ENCODE measurements around the gene MSI2.

Gene MSI2

GRCh38 chr17:57637666-57638010, 381.3 kb downstream of the MSI2 start:
- DNase-seq (ENCODE audit: low read depth in 2 of 2) = no peak

DNA sequence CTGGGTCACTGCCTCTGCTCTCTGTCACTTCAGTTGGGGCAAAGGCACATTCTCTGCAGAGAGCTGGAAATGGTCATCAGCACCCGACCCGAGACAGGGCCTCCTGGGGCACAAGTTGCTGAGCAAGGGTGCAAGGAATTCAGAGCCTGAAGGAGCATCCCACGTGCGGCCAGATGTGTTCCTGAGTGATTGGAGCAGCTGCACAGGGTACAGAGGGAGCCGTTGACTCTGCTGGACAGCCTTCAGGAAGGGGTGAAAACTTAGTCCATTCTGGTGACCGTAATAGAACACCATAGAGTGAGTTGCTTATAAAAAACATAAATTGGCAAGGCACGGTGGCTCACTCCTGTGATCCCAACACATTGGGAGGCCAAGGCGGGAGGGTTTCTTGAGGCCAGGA, 382.0 kb downstream of the MSI2 start:
- no peak for DNase-seq (ENCODE audit: low read depth in 2 of 2)

DNA sequence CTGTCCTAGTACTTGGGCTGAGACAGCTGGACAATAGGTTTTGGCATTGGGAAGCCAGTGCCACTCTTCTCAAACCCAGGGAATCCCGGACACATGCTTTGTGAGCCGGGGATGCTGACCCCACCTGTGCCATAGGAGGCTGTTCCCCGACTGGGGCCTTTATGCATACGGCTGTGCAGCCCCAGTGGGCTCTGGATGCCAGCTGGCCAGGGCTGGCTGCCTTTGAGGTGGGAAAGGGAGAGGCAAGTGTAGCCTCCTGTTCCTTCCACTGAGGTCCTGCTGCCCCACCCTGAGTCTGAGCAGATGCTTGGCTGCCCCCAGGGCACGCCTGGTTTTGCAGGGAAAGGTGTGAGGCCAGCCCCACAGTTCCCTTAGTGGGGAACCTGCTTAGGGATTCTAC, 383.1 kb downstream of the MSI2 start:
- no peak for DNase-seq (ENCODE audit: low read depth in 2 of 2)

GRCh38 chr17:57640079-57640478, 383.8 kb downstream of the MSI2 start:
- no peak for DNase-seq (ENCODE audit: low read depth in 2 of 2)

- no peak for DNase-seq (ENCODE audit: low read depth in 2 of 2)
Observed at GRCh38 chr17:57641761-57642160, 385.4 kb downstream of the MSI2 start.

- DNase-seq (ENCODE audit: low read depth in 2 of 2) = no peak
Observed at GRCh38 chr17:57643062-57643461, 386.7 kb downstream of the MSI2 start.

DNA sequence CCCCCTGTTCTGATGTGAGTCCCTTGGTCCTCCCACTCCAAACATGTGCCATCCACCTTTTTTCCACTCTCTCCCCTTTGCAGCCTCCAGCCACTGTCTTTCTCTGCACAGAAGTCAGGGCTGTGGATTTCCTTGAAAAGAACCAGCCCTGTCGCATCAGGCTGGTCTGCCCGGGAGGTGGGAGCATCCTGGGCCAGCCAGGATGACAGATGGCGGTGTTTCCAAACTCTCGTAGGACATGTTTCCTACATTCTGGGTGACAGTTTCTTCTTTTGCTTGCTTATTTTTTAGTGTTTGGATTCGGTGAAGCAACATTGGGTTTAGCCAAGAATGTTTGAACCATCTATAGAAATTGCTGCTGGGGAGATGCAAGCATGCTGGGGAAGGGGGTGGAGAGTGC, 388.0 kb downstream of the MSI2 start:
- no peak for DNase-seq (ENCODE audit: low read depth in 2 of 2)

GRCh38 chr17:57645950-57646665, 389.8 kb downstream of the MSI2 start:
- no peak for DNase-seq (ENCODE audit: low read depth in 2 of 2)

DNA sequence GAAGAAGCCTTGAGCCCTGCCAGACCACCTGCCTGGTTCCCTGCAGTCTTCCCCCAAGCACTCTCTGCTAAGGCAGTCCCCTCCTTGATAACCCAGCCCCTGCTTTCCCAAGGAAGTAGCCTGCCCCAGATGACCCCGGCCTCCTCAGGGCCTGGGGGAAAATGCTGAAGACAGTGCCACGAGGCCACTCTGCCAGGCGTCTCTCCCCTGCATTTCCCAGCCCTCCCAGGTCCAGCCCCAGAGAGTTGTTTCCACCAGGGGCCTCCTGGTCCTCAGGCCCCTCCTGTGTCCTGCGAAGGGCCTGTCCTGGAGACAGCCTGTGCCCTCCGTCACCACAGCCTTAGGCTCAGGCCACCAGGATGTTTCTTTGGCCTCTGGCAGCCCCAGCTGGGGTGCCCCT, 392.4 kb downstream of the MSI2 start:
- DNase-seq (ENCODE audit: low read depth in 2 of 2) = no peak

DNA sequence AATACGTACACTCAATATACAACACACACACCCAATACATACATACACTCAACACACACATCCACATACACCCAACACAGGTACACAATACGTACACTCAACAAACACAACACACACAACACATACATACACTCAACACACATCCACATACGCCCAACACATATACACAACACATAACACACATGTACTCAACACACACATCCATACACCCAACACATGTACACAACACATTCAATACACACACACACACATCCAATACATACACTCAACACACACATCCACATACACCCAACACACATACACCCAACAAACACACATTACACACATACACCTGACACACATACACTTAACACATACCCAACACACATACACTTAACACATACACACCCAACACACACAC, 392.9 kb downstream of the MSI2 start:
- no peak for DNase-seq (ENCODE audit: low read depth in 2 of 2)

DNA sequence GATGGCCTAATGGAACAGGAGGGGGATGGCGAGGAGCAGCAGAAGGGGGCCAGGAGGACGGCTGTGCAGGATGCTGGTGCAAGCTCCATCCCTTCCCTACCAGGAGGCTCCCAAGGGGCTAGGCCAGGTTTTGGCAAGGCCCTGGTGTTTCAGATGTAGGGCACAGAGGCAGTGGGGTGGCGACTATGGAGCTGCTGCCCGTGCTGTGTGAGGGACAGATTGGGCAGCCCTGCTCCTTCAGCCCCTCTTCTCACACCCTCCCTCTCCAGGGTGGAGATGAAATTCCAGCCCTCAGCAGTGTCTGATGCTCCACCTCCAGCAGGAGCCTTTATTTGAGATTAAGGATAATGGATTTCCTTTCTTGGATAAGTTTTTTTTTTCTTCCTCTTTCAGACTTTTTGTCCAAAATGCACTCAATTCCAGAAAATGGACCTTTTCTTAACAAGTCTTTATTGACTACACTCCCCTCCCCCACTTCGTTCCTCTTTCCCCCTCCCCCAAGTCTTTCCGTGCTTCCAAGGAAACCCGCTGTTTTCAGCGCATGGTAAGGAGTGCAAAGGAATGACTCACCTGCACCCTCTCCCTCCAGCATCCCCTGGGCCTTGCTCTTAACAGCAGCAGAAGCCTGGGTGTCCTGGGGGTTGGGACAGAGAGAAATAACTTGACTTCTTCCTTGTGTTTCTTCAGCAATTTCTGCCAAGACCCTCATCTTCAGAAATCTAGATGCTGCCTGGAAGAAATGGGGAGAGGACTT, 393.6 kb downstream of the MSI2 start:
- DNase-seq (ENCODE audit: low read depth in 2 of 2) = no peak

DNA sequence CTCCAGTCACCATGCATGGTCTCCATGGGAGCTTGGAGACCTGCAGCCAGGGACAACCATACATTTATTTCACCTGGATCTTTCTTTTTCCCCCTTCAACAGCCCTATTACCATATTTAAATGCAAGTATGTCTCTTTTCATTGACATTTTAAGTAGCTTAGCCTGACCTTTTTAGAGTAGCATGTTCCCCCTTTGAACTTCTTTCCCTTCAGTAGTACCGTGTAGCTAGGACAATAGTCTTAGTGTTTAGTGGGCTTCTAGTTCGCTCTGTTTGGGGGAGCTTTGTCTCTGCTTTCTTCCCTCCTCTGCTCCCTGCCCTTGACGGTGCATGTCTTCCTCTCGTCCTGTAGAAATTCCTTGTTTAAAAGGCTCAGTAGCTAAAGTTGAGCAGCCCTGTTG, 394.2 kb downstream of the MSI2 start:
- no peak for DNase-seq (ENCODE audit: low read depth in 2 of 2)

- DNase-seq (ENCODE audit: low read depth in 2 of 2) = no peak
Observed at GRCh38 chr17:57651451-57651850, 395.1 kb downstream of the MSI2 start.

- DNase-seq (ENCODE audit: low read depth in 2 of 2) = no peak
Observed at GRCh38 chr17:57651996-57652395, 395.7 kb downstream of the MSI2 start.

DNA sequence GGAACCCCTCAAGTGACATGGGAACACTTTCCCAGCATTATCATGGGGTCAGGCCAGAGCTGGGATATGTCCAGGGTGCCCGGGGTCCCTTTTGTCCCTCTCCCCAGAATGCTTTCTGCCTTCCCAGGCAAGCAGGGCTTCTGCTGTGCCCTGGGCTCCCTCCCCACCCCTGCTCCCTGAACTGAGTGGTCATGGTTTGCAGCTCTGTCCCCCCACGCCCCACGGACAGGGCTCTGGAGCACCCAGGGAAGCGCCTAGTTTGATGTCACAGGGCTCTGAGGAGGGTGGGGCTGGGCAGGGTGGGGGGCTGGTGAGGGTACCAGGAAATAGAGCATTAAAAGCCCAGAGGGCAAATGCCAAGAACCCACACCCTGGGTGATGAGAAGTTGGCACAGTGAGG, 396.5 kb downstream of the MSI2 start:
- no peak for DNase-seq (ENCODE audit: low read depth in 2 of 2)

- no peak for DNase-seq (ENCODE audit: low read depth in 2 of 2)
Observed at GRCh38 chr17:57653279-57653678, 397.0 kb downstream of the MSI2 start.

GRCh38 chr17:57654040-57654775, 397.9 kb downstream of the MSI2 start:
- DNase-seq (ENCODE audit: low read depth in 2 of 2) = no peak

DNA sequence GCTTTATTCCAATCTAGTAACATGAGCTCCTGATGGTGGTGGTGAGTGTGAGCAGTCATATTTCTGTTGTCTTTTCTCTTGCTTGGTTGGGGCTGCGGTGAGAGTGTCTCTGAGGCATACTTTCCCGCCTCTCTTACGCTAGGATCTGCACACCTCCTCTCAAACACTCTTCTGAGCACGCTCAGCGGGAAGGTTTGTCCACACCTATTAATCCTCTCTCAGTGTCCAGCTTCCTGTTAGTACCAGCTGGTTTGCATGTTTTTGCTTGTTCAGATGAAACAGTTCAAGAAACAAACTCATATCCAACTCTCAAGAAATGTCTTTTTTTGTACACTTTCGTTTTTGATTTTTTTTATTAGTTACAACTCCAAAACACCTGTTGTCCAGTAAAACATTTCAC, 399.2 kb downstream of the MSI2 start:
- no peak for DNase-seq (ENCODE audit: low read depth in 2 of 2)

DNA sequence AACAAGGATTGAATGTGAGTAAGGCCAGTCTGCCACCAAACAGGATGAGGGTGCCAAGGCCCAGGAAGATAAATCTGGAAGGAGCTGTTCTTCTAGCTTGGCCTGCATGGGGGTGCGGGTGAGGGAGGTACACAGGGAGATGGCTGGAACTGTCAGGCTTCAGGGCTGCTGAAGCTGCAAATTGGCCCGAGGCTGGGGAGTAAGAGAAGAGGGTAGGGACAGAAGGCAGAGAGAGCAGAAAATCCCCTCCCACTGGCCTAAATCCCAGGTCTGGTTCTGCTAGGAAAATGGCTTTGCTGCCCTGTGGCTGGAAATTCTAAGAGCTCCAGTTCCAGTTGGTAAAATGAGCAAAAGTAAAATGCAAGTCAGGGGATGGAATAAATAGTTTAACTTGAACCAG, 400.9 kb downstream of the MSI2 start:
- DNase-seq (ENCODE audit: low read depth in 2 of 2) = no peak

DNA sequence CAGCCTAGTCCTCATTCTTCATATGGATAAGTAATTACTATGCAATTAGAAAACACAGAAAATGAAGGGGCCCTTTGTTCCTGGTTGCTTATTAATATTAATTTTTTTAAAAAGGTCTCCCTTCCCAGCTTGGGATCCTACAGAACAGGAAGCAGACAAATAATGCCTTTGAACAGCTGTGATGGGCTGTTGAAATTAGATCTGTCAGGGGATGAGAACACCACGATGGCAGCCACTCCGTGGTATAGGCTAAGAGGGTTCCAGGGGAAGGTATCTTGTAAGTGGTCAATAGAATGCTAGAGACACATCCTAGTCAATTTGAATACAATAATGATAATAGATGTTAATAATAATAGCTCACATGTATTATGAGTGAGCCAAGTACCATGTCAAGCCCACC, 405.7 kb downstream of the MSI2 start:
- no peak for DNase-seq (ENCODE audit: low read depth in 2 of 2)

DNA sequence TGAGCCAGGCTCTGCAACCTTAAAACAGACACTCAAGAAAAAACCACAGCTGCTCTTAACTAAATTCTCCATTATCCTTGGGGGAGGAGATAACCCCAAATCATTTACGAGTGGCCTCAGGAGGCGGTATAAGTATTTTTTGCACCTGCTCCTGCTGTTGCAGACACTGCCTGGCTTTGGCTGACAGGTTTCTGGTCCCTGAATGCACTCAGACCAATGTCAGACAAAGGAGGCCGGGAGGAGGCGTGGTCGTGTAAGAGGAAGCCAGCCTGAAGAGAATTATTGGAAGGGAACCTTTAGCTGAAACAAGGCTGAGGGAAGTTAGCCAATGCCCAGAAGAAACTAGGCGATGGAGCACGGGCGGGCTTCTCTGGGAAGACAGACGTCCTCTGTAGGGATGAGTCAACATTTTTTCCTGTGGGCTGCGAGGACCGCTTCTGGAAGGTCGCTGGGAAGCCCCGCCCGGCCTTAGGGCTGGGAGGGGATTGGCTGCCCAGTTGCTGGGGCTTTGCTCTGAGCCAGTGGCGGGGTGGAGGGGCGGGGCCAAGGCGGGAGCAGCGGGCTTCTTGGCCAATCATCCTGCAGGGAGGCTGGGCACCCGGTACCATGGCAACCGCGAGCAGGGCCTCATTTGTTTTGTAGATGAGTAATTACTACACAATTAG, 406.5 kb downstream of the MSI2 start:
- no peak for DNase-seq (ENCODE audit: low read depth in 2 of 2)

DNA sequence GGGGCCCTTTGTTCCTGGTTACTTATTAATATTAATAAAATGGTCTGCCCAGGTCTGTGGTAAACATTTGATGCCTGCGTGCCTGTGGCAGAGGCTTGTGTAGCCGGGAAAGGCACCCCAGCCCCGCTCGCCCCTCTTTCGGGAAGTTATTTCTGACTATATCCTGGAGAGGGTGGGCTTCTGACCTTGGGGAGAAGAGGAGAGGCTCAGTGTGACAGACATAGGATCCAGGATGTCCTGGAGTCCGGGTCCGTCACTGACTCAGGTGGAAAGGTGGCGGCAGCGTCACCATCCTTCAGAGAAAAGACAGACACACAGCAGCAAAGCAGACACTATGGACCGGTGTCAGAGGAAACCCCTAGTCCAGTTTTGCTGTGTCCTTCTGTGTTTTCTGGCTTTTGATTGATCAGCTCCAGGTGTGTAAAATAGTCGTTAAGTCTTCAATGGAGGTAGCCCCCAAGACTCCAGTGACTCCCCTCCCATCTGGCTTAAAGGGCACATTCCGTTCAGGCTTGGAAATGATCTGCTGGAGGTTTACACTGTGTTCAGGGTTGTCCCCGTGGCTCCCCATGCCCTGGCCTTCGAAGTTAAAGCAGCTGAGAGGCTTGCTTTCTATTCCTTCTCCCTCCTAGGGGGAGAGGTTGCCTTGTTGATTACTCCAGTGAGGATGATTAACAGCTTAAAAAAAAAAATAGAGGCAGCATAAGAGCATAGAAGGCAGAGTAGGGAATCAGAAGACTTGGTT, 407.2 kb downstream of the MSI2 start:
- DNase-seq (ENCODE audit: low read depth in 2 of 2) = no peak

All from stimulated activated CD8-positive, alpha-beta memory T cell treated with anti-CD3 and anti-CD28 coated beads, Interleukin-15, amount 100 ng/mL, for 4 hours (primary cell).